Hippocampal formation (tissue), 2 donors: ENCODE results near the gene ZNF660.

ENCODE experiments used
- DNase-seq, 2 donors: peaks; one replicate each; lab custom pipeline; 2025; lab: John Stamatoyannopoulos, UW

Gene ZNF660

GRCh38 chr3:44632193-44632592, 47.4 kb downstream of the ZNF660 start:
- no peak for DNase-seq

- DNase-seq, result no peak
Measured at GRCh38 chr3:44642337-44642736, 57.6 kb downstream of the ZNF660 start.

GRCh38 chr3:44643024-44643423, 58.3 kb downstream of the ZNF660 start:
- DNase-seq, result no peak

GRCh38 chr3:44647771-44648170, 63.0 kb downstream of the ZNF660 start:
- DNase-seq, result no peak

DNA sequence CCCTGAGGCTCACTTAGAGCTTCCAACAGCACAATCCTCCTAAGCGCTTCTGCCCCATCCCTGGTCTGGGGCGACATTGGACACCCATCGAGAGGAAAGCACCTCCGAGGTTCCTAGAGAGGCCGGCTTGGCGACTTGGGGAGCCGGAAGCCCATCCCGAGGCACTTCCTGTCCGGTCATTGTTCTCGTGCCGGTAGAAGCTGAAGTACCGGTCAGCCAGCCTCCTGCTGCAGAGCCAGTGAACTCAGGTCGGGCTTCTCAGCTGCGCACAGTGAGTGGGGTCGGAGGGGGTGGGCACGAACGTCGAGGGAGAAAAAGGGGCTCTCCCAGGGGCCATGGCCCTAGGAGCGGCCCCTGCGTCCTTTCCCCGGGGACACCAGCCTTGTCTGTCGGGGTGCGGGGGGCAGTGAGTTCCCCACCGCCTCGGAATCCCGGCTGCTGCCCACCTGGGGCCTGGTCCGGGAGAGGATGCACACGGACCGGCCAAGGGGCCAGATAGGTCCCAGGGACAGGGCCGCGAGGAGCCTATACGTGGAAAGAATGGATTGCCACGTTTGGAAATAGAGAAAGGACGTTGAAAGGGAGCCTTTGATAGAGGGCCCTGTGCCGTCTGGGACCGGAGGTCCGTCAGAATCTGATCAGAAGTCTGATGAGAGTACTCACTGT, 63.9 kb downstream of the ZNF660 start, which contains the start of gene ZNF35:
Gene ZNF35, plus strand, starts transcription at position 169 of the 666 bp plus-strand sequence. CDS start 2,336 bp downstream, outside the sequence.
- DNase-seq, result peak; percentile 75 to 78
